ENCODE measurements around the gene MOB3B.

- TF ChIP-seq POLR2A (IDR thresholded peaks at IDR 0.05) (no peak), CTCF (IDR thresholded peaks at IDR 0.05) (no peak)
Measured at GRCh38 chr9:27440888-27441740, 88.5 kb downstream of the MOB3B start.
